Epithelial cell of esophagus (primary cell): ENCODE data around the gene MMP2.
A peak's percentile ranks its signal among the peaks of the same experiment; 100 is the strongest.

ENCODE experiments used
- DNase-seq: peaks from one replicate; pipeline ENCODE4 v3.0.0; 2010; ENCODE audit warnings: low read depth
- H3K4me3 ChIP-seq: 2 replicates; pipeline ENCODE4 v1.5.1; 2011; ENCODE audit warnings: mild to moderate bottlenecking, low read length, control low read depth
- CTCF ChIP-seq: IDR thresholded peaks from 2 replicates; pipeline ENCODE4 v1.5.1; 2011; ENCODE audit warnings: low read depth, mild to moderate bottlenecking, low read length, control low read depth, inconsistent platforms; ENCODE audit not compliant: insufficient read depth; ENCODE audit errors: missing control alignments

Gene MMP2

GRCh38 chr16:55438281-55438680 lies 40.7 kb upstream of the MMP2 start:
- TF ChIP-seq CTCF = no peak
- H3K4me3 ChIP-seq = no peak overlapping the region
- no peak for DNase-seq

DNA sequence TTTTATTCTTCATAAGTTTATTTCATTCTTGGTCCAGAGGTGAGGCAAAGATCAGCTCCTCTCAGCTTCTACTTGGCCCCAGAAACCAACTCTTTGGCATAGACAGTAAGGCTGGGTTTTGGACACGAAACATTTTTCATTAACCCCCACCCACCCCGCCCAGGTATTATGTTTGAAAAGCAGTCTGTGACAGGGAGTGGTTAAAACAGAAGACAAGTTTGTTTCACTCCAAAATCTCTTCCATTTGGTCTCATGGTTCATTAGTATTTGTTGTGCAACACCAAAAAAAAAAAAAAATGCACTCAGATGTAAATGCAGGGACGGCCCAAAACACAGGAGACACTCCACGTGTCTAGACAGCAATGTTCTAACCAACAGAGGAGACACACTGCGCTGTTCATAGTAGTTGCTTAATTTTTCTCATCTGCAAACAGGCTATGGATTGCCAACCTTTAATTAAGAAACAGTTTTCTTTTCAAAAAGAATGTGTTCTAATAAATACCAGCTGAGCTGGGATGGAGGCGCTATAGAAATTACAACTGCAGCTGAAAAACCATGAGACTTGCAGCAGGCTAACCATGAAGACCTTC lies 39.8 kb upstream of the MMP2 start:
- H3K4me3 ChIP-seq = no peak overlapping the region
- DNase-seq = peak; percentile 48
- no peak for TF ChIP-seq CTCF

GRCh38 chr16:55443434-55444346 lies 35.3 kb upstream of the MMP2 start:
- H3K4me3 ChIP-seq = no peak overlapping the region
- DNase-seq = peak; percentile 15
- TF ChIP-seq CTCF = no peak

DNA sequence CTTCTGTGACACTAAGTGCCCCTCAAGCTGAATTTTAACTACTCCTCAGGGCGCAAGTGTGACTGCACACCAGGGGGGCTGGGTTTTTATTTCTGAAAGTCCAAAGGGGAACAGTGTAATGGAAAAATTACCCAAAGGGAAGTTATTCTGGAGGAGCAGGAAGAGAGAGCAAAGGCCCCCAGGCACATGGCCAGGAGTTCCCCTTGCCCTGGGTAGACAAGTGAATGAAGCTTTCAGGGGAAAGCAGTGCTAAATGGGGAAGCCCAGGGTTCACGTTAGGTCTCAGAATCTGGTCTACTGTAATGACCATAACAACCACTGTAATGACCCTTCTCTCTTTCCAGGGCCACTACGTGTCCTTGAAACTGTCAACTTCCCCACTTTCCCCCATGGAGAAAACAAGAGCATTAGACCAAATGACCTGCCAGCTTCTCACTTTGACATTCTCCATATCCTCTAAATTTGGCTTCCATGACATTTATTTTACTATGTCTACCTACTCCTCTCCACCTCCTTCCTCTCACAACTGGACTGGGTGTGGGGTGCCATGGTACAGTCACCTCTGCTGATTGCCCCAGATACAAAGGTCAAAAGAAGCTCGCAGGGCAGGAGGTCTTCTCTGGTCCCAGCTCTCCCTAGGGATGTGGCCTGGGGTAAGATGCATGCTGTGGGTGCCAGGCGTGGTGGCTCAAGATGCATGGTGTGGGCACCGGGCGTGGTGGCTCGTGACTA lies 34.1 kb upstream of the MMP2 start:
- H3K4me3 ChIP-seq = no peak overlapping the region
- no peak for TF ChIP-seq CTCF
- DNase-seq = no peak

GRCh38 chr16:55447231-55447630 lies 31.8 kb upstream of the MMP2 start:
- TF ChIP-seq CTCF = no peak
- no peak overlapping the region for H3K4me3 ChIP-seq
- no peak for DNase-seq

DNA sequence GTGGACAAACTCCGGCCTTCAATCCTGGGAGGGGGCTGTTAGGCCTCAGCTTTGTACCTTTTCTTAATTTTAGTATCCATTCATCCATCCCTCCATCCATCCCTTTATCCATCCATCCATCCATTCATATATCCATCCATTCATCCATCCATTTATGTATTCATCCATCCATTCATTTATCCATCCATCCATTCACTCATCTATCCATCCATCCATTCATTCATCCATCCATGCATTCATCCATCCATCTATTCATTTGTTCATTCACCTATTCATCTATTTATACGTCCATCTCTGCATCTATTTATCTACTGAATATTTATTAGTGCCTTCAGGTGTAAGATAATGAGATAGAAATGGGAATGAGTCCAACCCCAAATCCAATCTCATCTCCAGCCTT lies 26.0 kb upstream of the MMP2 start:
- no peak for TF ChIP-seq CTCF
- H3K4me3 ChIP-seq = no peak overlapping the region
- DNase-seq = no peak
